ENCODE results near the gene RASSF6. TPM values are rescaled to one million over a fixed set of nuclear protein-coding genes. Genes with fewer than 3 reads are reported as not detected.

Gene RASSF6
- polyA plus RNA-seq, 1 of the 3 experiments (the other 2 are of a cell fraction): not detected

- TF ChIP-seq GATA2 (CRISPR knock-in tag; IDR thresholded peaks at IDR 0.05): no peak
- TF ChIP-seq POLR2AphosphoS5 (IDR thresholded peaks at IDR 0.05; ENCODE audit: low read depth, low read length): no peak
- TF ChIP-seq EZH2phosphoT487 (IDR thresholded peaks at IDR 0.05; ENCODE audit: borderline replicate concordance, low read depth): no peak
- no peak for TF ChIP-seq RAD21 (IDR thresholded peaks at IDR 0.05; ENCODE audit: low read length)
- TF ChIP-seq FOXJ3 (CRISPR knock-in tag; IDR thresholded peaks at IDR 0.05): no peak
- TF ChIP-seq USF2 (IDR thresholded peaks at IDR 0.05; ENCODE audit: borderline replicate concordance, low read depth, low read length): no peak
- no peak for TF ChIP-seq PBX3 (IDR thresholded peaks at IDR 0.05)
Observed at GRCh38 chr4:73586666-73587065, 33.6 kb downstream of the RASSF6 start (continued).

GRCh38 chr4:73586040-73586439, 34.2 kb downstream of the RASSF6 start:
- Histone ChIP-seq H3K4me1 (ENCODE audit: control insufficient read depth in 1 of 2, insufficient read depth in 2 of 2, low read depth in 1 of 2, low read length in 1 of 2) (no peaks in the 10 kb centered on the region; a peak in 1 of 4 replicates), H3K9ac (no peak overlapping the region), H3K36me3 (replicated peaks in 1 of 2; ENCODE audit: control insufficient read depth in 1 of 2, insufficient read depth in 2 of 2, low read length in 1 of 2) (no peaks in the 10 kb centered on the region), H4K20me1 (ENCODE audit: insufficient read depth) (no peaks in the 10 kb centered on the region), H3K4me2 (no peak overlapping the region), H3F3A (replicated peaks; ENCODE audit: insufficient read depth) (no peaks in the 10 kb centered on the region), H3K79me2 (ENCODE audit: insufficient read depth) (no peaks in the 10 kb centered on the region), H3K9me3 (no peaks in the 10 kb centered on the region), H3K4me3 (ENCODE audit: low read depth in 2 of 2, low read length in 1 of 2) (no peak overlapping the region), H3K9me2 (no peaks in the 10 kb centered on the region), H3K27ac (ENCODE audit: low read depth in 2 of 2, low read length in 1 of 2) (no peak overlapping the region), H2AFZ (ENCODE audit: low read depth) (no peak overlapping the region), H3K27me3 (ENCODE audit: insufficient read depth) (peaks cover 7% of the 10 kb centered on the region; the same call in 1 of the 2 replicates)
- ChIA-PET CTCF (interaction anchor here (2.1 kb wide), 1 partner anchor 12 kb away, joined by 12 read pairs; no protein-coding TSS in a partner anchor), POLR2A (no interaction called here)
- 13% methylated on average over 1 of the region's 1 CpG for WGBS (ENCODE audit: low lambda C conversion rate)
- TF ChIP-seq YY1 (IDR thresholded peaks at IDR 0.05; ENCODE audit: low read depth) (no peak), USF1 (IDR thresholded peaks at IDR 0.05; ENCODE audit: borderline replicate concordance, low read depth) (no peak), CTCF (IDR thresholded peaks at IDR 0.05) (no peak), GABPA (IDR thresholded peaks at IDR 0.05; ENCODE audit: low read depth) (no peak), MXI1 (IDR thresholded peaks at IDR 0.05; ENCODE audit: low read depth, low read length) (no peak), RFX5 (IDR thresholded peaks at IDR 0.05; ENCODE audit: low read length) (no peak)
- DNase-seq: no peak
